Measurements from ENCODE around the gene NDUFS2. TPM values are rescaled to one million over a fixed set of nuclear protein-coding genes. Genes with fewer than 3 reads are reported as not detected.
A peak's percentile ranks its signal among the peaks of the same experiment; 100 is the strongest.

Gene NDUFS2
- total and polyA plus RNA-seq, 9 of the 15 experiments (the other 6 are each of a cell fraction or from before 2014, with no cell fraction given) = 70.0 to 176 (median 141) TPM

- TF ChIP-seq ELK3 (CRISPR knock-in tag; IDR thresholded peaks at IDR 0.05) (no peak), ZBTB1 (CRISPR knock-in tag; IDR thresholded peaks at IDR 0.05; ENCODE audit: borderline replicate concordance, low read depth) (no peak), CBX8 (IDR thresholded peaks at IDR 0.05; ENCODE audit: borderline replicate concordance, extremely low read depth, low read depth, low read length, poor library complexity, severe bottlenecking) (no peak), ZNF699 (CRISPR knock-in tag; IDR thresholded peaks at IDR 0.05; ENCODE audit: insufficient replicate concordance) (no peak), PYGO2 (tag; IDR thresholded peaks at IDR 0.05) (no peak), POLR2AphosphoS2 (IDR thresholded peaks at IDR 0.05; ENCODE audit: low read length) (no peak), ZNF696 (CRISPR knock-in tag; conservative IDR thresholded peaks at IDR 0.05) (no peak), ZNF3 (CRISPR knock-in tag; IDR thresholded peaks at IDR 0.05) (no peak), FOXJ3 (CRISPR knock-in tag; IDR thresholded peaks at IDR 0.05) (no peak), RBM14 (IDR thresholded peaks at IDR 0.05; ENCODE audit: borderline replicate concordance, insufficient read depth, low read depth, low read length) (no peak), ELF2 (CRISPR knock-in tag; IDR thresholded peaks at IDR 0.05) (no peak), SETDB1 (IDR thresholded peaks at IDR 0.05; ENCODE audit: low read length) (no peak), ZNF778 (CRISPR knock-in tag; IDR thresholded peaks at IDR 0.05) (no peak)
- TF ChIP-seq, protein P1, sequence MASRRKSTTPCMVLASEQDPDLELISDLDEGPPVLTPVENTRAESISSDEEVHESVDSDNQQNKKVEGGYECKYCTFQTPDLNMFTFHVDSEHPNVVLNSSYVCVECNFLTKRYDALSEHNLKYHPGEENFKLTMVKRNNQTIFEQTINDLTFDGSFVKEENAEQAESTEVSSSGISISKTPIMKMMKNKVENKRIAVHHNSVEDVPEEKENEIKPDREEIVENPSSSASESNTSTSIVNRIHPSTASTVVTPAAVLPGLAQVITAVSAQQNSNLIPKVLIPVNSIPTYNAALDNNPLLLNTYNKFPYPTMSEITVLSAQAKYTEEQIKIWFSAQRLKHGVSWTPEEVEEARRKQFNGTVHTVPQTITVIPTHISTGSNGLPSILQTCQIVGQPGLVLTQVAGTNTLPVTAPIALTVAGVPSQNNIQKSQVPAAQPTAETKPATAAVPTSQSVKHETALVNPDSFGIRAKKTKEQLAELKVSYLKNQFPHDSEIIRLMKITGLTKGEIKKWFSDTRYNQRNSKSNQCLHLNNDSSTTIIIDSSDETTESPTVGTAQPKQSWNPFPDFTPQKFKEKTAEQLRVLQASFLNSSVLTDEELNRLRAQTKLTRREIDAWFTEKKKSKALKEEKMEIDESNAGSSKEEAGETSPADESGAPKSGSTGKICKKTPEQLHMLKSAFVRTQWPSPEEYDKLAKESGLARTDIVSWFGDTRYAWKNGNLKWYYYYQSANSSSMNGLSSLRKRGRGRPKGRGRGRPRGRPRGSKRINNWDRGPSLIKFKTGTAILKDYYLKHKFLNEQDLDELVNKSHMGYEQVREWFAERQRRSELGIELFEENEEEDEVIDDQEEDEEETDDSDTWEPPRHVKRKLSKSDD (conservative IDR thresholded peaks at IDR 0.05; ENCODE audit: low read length) = no peak
- TF ChIP-seq, protein P2, sequence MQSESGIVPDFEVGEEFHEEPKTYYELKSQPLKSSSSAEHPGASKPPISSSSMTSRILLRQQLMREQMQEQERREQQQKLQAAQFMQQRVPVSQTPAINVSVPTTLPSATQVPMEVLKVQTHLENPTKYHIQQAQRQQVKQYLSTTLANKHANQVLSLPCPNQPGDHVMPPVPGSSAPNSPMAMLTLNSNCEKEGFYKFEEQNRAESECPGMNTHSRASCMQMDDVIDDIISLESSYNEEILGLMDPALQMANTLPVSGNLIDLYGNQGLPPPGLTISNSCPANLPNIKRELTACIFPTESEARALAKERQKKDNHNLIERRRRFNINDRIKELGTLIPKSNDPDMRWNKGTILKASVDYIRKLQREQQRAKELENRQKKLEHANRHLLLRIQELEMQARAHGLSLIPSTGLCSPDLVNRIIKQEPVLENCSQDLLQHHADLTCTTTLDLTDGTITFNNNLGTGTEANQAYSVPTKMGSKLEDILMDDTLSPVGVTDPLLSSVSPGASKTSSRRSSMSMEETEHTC (IDR thresholded peaks at IDR 0.05) = no peak
- TF ChIP-seq, protein P3, sequence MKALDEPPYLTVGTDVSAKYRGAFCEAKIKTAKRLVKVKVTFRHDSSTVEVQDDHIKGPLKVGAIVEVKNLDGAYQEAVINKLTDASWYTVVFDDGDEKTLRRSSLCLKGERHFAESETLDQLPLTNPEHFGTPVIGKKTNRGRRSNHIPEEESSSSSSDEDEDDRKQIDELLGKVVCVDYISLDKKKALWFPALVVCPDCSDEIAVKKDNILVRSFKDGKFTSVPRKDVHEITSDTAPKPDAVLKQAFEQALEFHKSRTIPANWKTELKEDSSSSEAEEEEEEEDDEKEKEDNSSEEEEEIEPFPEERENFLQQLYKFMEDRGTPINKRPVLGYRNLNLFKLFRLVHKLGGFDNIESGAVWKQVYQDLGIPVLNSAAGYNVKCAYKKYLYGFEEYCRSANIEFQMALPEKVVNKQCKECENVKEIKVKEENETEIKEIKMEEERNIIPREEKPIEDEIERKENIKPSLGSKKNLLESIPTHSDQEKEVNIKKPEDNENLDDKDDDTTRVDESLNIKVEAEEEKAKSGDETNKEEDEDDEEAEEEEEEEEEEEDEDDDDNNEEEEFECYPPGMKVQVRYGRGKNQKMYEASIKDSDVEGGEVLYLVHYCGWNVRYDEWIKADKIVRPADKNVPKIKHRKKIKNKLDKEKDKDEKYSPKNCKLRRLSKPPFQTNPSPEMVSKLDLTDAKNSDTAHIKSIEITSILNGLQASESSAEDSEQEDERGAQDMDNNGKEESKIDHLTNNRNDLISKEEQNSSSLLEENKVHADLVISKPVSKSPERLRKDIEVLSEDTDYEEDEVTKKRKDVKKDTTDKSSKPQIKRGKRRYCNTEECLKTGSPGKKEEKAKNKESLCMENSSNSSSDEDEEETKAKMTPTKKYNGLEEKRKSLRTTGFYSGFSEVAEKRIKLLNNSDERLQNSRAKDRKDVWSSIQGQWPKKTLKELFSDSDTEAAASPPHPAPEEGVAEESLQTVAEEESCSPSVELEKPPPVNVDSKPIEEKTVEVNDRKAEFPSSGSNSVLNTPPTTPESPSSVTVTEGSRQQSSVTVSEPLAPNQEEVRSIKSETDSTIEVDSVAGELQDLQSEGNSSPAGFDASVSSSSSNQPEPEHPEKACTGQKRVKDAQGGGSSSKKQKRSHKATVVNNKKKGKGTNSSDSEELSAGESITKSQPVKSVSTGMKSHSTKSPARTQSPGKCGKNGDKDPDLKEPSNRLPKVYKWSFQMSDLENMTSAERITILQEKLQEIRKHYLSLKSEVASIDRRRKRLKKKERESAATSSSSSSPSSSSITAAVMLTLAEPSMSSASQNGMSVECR (CRISPR knock-in tag; IDR thresholded peaks at IDR 0.05) = peak; percentile 63; the same call in 1 of the 2 replicates
Observed at GRCh38 chr1:161225534-161226319, 23.6 kb downstream of the NDUFS2 start, which contains the start of gene TOMM40L (continued).
